GM12878 (cell line): Measurements from ENCODE around the gene HSD17B13. TPM values are rescaled to one million over a fixed set of nuclear protein-coding genes. Genes with fewer than 3 reads are reported as not detected.

Experiments
- ATAC-seq: fragments of 200-7000 bp; cut with Tn5 transposase; 3 replicates; pipeline ENCODE4 v1.9.1; 2020; ENCODE audit warnings: mild to moderate bottlenecking, moderate library complexity
- BruUV-seq: library from RNA; stranded (reverse); fragments of 400-500 nt; replicated peaks from 2 replicates; lab custom pipeline; 2021; lab: Mats Ljungman, UMichigan
- CTCF ChIA-PET: fragments of 300-600 bp; sonication (Branson Sonifier 250); formaldehyde crosslinking; extraction: SDS; loops from one replicate; lab custom pipeline; 2021; ENCODE audit warnings: inconsistent platforms; lab: Yijun Ruan, JAX
- POLR2A ChIA-PET: fragments of 350-600 bp; formaldehyde crosslinking; extraction: SDS; loops from one replicate; lab custom pipeline; 2021; ENCODE audit warnings: inconsistent platforms; lab: Charles Lee
- RAD21 ChIA-PET: fragments of 300-600 bp; sonication (Branson Sonifier 250); formaldehyde crosslinking; loops from one replicate; lab custom pipeline; 2023; ENCODE audit warnings: antibody characterized with exemption; ENCODE audit not compliant: unreplicated experiment; lab: Charles Lee
- SMC1A ChIA-PET: fragments of 300-600 bp; sonication (Branson Sonifier 250); formaldehyde crosslinking; loops from one replicate; lab custom pipeline; 2023; ENCODE audit not compliant: unreplicated experiment, uncharacterized antibody; lab: Charles Lee
- DNase-seq: peaks from one replicate; pipeline ENCODE4 v3.0.0-alpha.2; 2011; ENCODE audit warnings: low read depth, low spot score
- FAIRE-seq: peaks from 3 replicates; lab custom pipeline; 2011; peaks lifted over from hg19 to GRCh38; lab: Jason Lieb, UNC
- H2AFZ ChIP-seq: 2 replicates; pipeline ENCODE4 v1.6.0; 2011; ENCODE audit warnings: low read depth, low read length, control low read depth; ENCODE audit not compliant: control insufficient read depth
- H3K27ac ChIP-seq: 2 replicates; pipeline ENCODE4 v1.5.1; 2011; ENCODE audit warnings: control low read depth; ENCODE audit not compliant: control insufficient read depth, insufficient read depth
- H3K27me3 ChIP-seq, 2 experiments: replicated peaks in 1 of 2; 2 replicates each; pipeline versions ENCODE4 v1.6.0 to v1.6.1; 2011; ENCODE audit warnings: low read length in 1 of 2; ENCODE audit not compliant: control insufficient read depth in 2 of 2, insufficient read depth in 2 of 2
- H3K36me3 ChIP-seq, 2 experiments: 2 replicates each; pipeline ENCODE4 v1.5.1; 2011; ENCODE audit warnings: low read length in 1 of 2; ENCODE audit not compliant: control insufficient read depth in 2 of 2, insufficient read depth in 2 of 2
- H3K4me1 ChIP-seq: 2 replicates; pipeline ENCODE4 v1.6.1; 2011; ENCODE audit warnings: mild to moderate bottlenecking, low read length, moderate library complexity, mixed read lengths; ENCODE audit not compliant: control insufficient read depth, insufficient read depth
- H3K4me2 ChIP-seq: 2 replicates; pipeline ENCODE4 v1.6.0; 2011; ENCODE audit warnings: control low read depth; ENCODE audit not compliant: control insufficient read depth, insufficient read depth
- H3K4me3 ChIP-seq: fragments of 200-600 bp; sonication (generic); 2 replicates; pipeline ENCODE4 v1.5.1; 2016
- H3K79me2 ChIP-seq: 2 replicates; pipeline ENCODE4 v1.6.0; 2011; ENCODE audit warnings: low read length; ENCODE audit not compliant: control insufficient read depth, insufficient read depth
- H3K9ac ChIP-seq: 2 replicates; pipeline ENCODE4 v1.8.0; 2011; ENCODE audit warnings: low read length, control low read depth, mixed read lengths; ENCODE audit not compliant: control insufficient read depth, insufficient read depth
- H3K9me3 ChIP-seq: replicated peaks from 3 replicates; pipeline ENCODE4 v1.5.1; 2011; ENCODE audit warnings: mild to moderate bottlenecking, low read length; ENCODE audit not compliant: control insufficient read depth, insufficient read depth
- H4K20me1 ChIP-seq: 2 replicates; pipeline ENCODE4 v1.6.0; 2011; ENCODE audit not compliant: control insufficient read depth, insufficient read depth
- ATF7 ChIP-seq: fragments of 450-650 bp; IDR thresholded peaks from 2 replicates; pipeline ENCODE4 v1.6.1; 2016; ENCODE audit warnings: low read depth, mild to moderate bottlenecking
- BACH1 ChIP-seq: fragments of 450-650 bp; IDR thresholded peaks from 2 replicates; pipeline ENCODE4 v1.6.1; 2017; ENCODE audit warnings: mild to moderate bottlenecking, borderline replicate concordance
- CREB1 ChIP-seq: IDR thresholded peaks from 2 replicates; pipeline ENCODE4 v1.6.1; 2012; ENCODE audit warnings: low read depth, mild to moderate bottlenecking, inconsistent platforms
- CUX1 ChIP-seq: IDR thresholded peaks from 2 replicates; pipeline ENCODE4 v1.6.1; 2012; ENCODE audit warnings: improper control_type of control experiment, low read depth, low read length; ENCODE audit not compliant: insufficient replicate concordance
- EP300 ChIP-seq, 2 experiments: fragments of 150-350 bp in 1 of 2; IDR thresholded peaks; 2 replicates each; pipeline ENCODE4 v1.6.1; 2011 to 2012; ENCODE audit warnings: low read depth in 2 of 2, low read length in 2 of 2, borderline replicate concordance in 1 of 2, improper control_type of control experiment in 1 of 2, inconsistent platforms in 1 of 2; ENCODE audit not compliant: control insufficient read depth in 1 of 2
- HCFC1 ChIP-seq: fragments of 150-350 bp; IDR thresholded peaks from 2 replicates; pipeline ENCODE4 v1.6.1; 2014; ENCODE audit warnings: low read length
- HDAC2 ChIP-seq: fragments of 200-600 bp; sonication (generic); IDR thresholded peaks from 2 replicates; pipeline ENCODE4 v1.6.1; 2017
- IKZF2 ChIP-seq, 2 experiments: fragments of 450-650 bp; IDR thresholded peaks; 2 replicates each; pipeline ENCODE4 v1.6.1; 2017; ENCODE audit warnings: mild to moderate bottlenecking in 2 of 2, moderate library complexity in 2 of 2
- JUNB ChIP-seq: IDR thresholded peaks from 2 replicates; pipeline ENCODE4 v1.6.1; 2016; ENCODE audit warnings: antibody characterized with exemption, mild to moderate bottlenecking
- KLF5 ChIP-seq: fragments of 450-650 bp; IDR thresholded peaks from 2 replicates; pipeline ENCODE4 v1.6.1; 2014; ENCODE audit warnings: mild to moderate bottlenecking; ENCODE audit not compliant: partially characterized antibody
- NBN ChIP-seq: fragments of 450-650 bp; IDR thresholded peaks from 2 replicates; pipeline ENCODE4 v1.6.1; 2016
- NFXL1 ChIP-seq: fragments of 450-650 bp; IDR thresholded peaks from 2 replicates; pipeline ENCODE4 v1.6.1; 2017; ENCODE audit warnings: antibody characterized with exemption, mild to moderate bottlenecking, borderline replicate concordance
- RELA ChIP-seq: fragments of 450-650 bp; IDR thresholded peaks from 2 replicates; pipeline ENCODE4 v1.8.0; 2014; ENCODE audit warnings: borderline replicate concordance; ENCODE audit not compliant: partially characterized antibody
- SMAD1 ChIP-seq: fragments of 450-650 bp; IDR thresholded peaks from 2 replicates; pipeline ENCODE4 v1.6.1; 2018; ENCODE audit warnings: mild to moderate bottlenecking, low read depth; ENCODE audit not compliant: partially characterized antibody
- SP1 ChIP-seq: IDR thresholded peaks from one replicate; pipeline ENCODE4 v1.6.1; 2011; ENCODE audit warnings: low read depth, low read length
- SRF ChIP-seq, 2 experiments: IDR thresholded peaks; 2 replicates each; pipeline ENCODE4 v1.6.1; 2011; ENCODE audit warnings: low read depth in 2 of 2, low read length in 2 of 2, mild to moderate bottlenecking in 1 of 2, moderate library complexity in 1 of 2
- ZNF24 ChIP-seq: fragments of 450-650 bp; IDR thresholded peaks from 2 replicates; pipeline ENCODE4 v1.6.1; 2017; ENCODE audit warnings: antibody characterized with exemption, mild to moderate bottlenecking
- WGBS: methylation state at CpG from one replicate; pipeline ENCODE4 v1.1.6; 2016; ENCODE audit warnings: low lambda C conversion rate; ENCODE audit not compliant: insufficient replicate concordance, insufficient coverage; ENCODE audit errors: missing lambda C conversion rate; 5-methylcytosine and 5-hydroxymethylcytosine counted together
- in situ Hi-C: fragments of 300-500 bp; cut with MboI; formaldehyde crosslinking; loops from 9 replicates; pipeline ENCODE4 v1.14.3; 2018; ENCODE audit warnings: mixed read lengths
- intact Hi-C: fragments of 100-400 bp; cut with micrococcal nuclease; formaldehyde crosslinking; loops from one replicate; pipeline ENCODE4 v1.14.2; 2022; ENCODE audit not compliant: unreplicated experiment
- polyA plus RNA-seq, 11 experiments: library from polyadenylated mRNA; depleted of rRNA in 4 of 11; unstranded in 6 of 11; stranded (reverse) in 5 of 11; fragments of >200 nt; fragmentation: Nextera tagmentation in 4 of 11; fragmentation: Illumina TruSeq in 1 of 11; extraction: Ambion mirVana in 4 of 11; extraction: Trizol in 1 of 11; gene quantifications; 1 replicate in 1 of 11; 2 replicates in 10 of 11; pipeline versions ENCODE4 v1.2.1 to v1.2.3, GENCODE V29; 2011 to 2016; ENCODE audit warnings: inconsistent platforms in 2 of 11, missing spikeins in 2 of 11, low read depth in 1 of 11
- total RNA-seq, 4 experiments: library from RNA; depleted of rRNA in 3 of 4; stranded (reverse); fragments of >200 nt in 3 of 4; fragmentation: Illumina TruSeq in 1 of 4; extraction: Trizol in 1 of 4; gene quantifications; 2 replicates each; pipeline versions ENCODE4 v1.2.1 to v1.2.3, GENCODE V29; 2013 to 2021
- TF ChIP-seq, protein P1 (sequence below): fragments of 450-650 bp; IDR thresholded peaks from 2 replicates; pipeline ENCODE4 v1.6.1; 2016; ENCODE audit warnings: mild to moderate bottlenecking
- TF ChIP-seq, protein P2 (sequence below): fragments of 450-650 bp; conservative IDR thresholded peaks from 2 replicates; pipeline ENCODE4 v1.6.1; 2017; ENCODE audit warnings: mild to moderate bottlenecking, moderate library complexity

The HSD17B13 gene
- total and polyA plus RNA-seq, 10 of the 15 experiments (the other 5 are each of a cell fraction or from before 2014, with no cell fraction given): 0.03 to 0.09 (median 0.04) TPM; not detected in 4

- no peak overlapping the region for H3K9ac ChIP-seq
- intact Hi-C loops (no loop called here), in situ Hi-C loops (no loop called here)
- 91% methylated on average over 1 of the region's 1 CpG for WGBS
- H3K4me2 ChIP-seq: no peak overlapping the region
- H3K27ac ChIP-seq: no peak overlapping the region
- FAIRE-seq: no peak
- H2AFZ ChIP-seq: no peak overlapping the region
- ChIA-PET CTCF (no interaction called here), POLR2A (no interaction called here), SMC1A (no interaction called here), RAD21 (no interaction called here)
- no peaks in the 10 kb centered on the region for H3K36me3 ChIP-seq
- no peaks in the 10 kb centered on the region for H3K4me1 ChIP-seq
- no peaks in the 10 kb centered on the region for H3K79me2 ChIP-seq
- no peak overlapping the region for H3K4me3 ChIP-seq
- TF ChIP-seq, protein P1, sequence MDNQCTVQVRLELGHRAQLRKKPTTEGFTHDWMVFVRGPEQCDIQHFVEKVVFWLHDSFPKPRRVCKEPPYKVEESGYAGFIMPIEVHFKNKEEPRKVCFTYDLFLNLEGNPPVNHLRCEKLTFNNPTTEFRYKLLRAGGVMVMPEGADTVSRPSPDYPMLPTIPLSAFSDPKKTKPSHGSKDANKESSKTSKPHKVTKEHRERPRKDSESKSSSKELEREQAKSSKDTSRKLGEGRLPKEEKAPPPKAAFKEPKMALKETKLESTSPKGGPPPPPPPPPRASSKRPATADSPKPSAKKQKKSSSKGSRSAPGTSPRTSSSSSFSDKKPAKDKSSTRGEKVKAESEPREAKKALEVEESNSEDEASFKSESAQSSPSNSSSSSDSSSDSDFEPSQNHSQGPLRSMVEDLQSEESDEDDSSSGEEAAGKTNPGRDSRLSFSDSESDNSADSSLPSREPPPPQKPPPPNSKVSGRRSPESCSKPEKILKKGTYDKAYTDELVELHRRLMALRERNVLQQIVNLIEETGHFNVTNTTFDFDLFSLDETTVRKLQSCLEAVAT: no peak
- TF ChIP-seq HDAC2 (no peak), IKZF2 (IDR thresholded peaks at IDR 0.05) (no peak), BACH1 (no peak), EP300 (IDR thresholded peaks at IDR 0.05; ENCODE audit: borderline replicate concordance in 1 of 2, control insufficient read depth in 1 of 2, low read depth in 2 of 2, low read length in 2 of 2) (no peak), RELA (no peak), NBN (no peak), JUNB (no peak), CREB1 (no peak), HCFC1 (no peak), SP1 (no peak), KLF5 (no peak), ZNF24 (no peak), CUX1 (no peak), SRF (IDR thresholded peaks at IDR 0.05; ENCODE audit: low read depth in 2 of 2, low read length in 2 of 2) (no peak), ATF7 (no peak), SMAD1 (no peak), NFXL1 (no peak)
- TF ChIP-seq, protein P2, sequence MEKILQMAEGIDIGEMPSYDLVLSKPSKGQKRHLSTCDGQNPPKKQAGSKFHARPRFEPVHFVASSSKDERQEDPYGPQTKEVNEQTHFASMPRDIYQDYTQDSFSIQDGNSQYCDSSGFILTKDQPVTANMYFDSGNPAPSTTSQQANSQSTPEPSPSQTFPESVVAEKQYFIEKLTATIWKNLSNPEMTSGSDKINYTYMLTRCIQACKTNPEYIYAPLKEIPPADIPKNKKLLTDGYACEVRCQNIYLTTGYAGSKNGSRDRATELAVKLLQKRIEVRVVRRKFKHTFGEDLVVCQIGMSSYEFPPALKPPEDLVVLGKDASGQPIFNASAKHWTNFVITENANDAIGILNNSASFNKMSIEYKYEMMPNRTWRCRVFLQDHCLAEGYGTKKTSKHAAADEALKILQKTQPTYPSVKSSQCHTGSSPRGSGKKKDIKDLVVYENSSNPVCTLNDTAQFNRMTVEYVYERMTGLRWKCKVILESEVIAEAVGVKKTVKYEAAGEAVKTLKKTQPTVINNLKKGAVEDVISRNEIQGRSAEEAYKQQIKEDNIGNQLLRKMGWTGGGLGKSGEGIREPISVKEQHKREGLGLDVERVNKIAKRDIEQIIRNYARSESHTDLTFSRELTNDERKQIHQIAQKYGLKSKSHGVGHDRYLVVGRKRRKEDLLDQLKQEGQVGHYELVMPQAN: no peak
- no peak for ATAC-seq
- DNase-seq: no peak
- H3K27me3 ChIP-seq: no peaks in the 10 kb centered on the region
- BruUV-seq: no TSS peak
- no peaks in the 10 kb centered on the region for H4K20me1 ChIP-seq
- no peaks in the 10 kb centered on the region for H3K9me3 ChIP-seq
Observed at GRCh38 chr4:87327136-87327535, 4.5 kb upstream of the HSD17B13 start.
